NCI-H2171 (cell line): ENCODE results near the gene LRCH1.

ENCODE experiments used
- DNase-seq: peaks from one replicate; lab custom pipeline; 2025; lab: John Stamatoyannopoulos, UW

LRCH1 gene

GRCh38 chr13:46615888-46616531 is 63.0 kb downstream of the LRCH1 start:
- DNase-seq: no peak

GRCh38 chr13:46617229-46617721 is 64.3 kb downstream of the LRCH1 start:
- no peak for DNase-seq

- no peak for DNase-seq
Observed at GRCh38 chr13:46617885-46618284, 64.9 kb downstream of the LRCH1 start.

- DNase-seq: no peak
Observed at GRCh38 chr13:46618694-46619254, 65.8 kb downstream of the LRCH1 start.

- no peak for DNase-seq
Observed at GRCh38 chr13:46620029-46620428, 67.1 kb downstream of the LRCH1 start.

GRCh38 chr13:46620471-46620870 is 67.5 kb downstream of the LRCH1 start:
- no peak for DNase-seq

- DNase-seq: no peak
Observed at GRCh38 chr13:46621133-46621532, 68.2 kb downstream of the LRCH1 start.

GRCh38 chr13:46621792-46622629 is 69.0 kb downstream of the LRCH1 start:
- no peak for DNase-seq

- peak; percentile 80 for DNase-seq
Observed at GRCh38 chr13:46622630-46623256, 69.8 kb downstream of the LRCH1 start.

- DNase-seq: no peak
Observed at GRCh38 chr13:46624353-46624752, 71.4 kb downstream of the LRCH1 start.

GRCh38 chr13:46624821-46625220 is 71.9 kb downstream of the LRCH1 start:
- no peak for DNase-seq

GRCh38 chr13:46627462-46627861 is 74.5 kb downstream of the LRCH1 start:
- no peak for DNase-seq

GRCh38 chr13:46628622-46629365 is 75.8 kb downstream of the LRCH1 start:
- DNase-seq: no peak

GRCh38 chr13:46629811-46630413 is 76.9 kb downstream of the LRCH1 start:
- DNase-seq: no peak

- no peak for DNase-seq
Observed at GRCh38 chr13:46630431-46631178, 77.6 kb downstream of the LRCH1 start.

- DNase-seq: no peak
Observed at GRCh38 chr13:46631179-46631542, 78.2 kb downstream of the LRCH1 start.

- DNase-seq: no peak
Observed at GRCh38 chr13:46632176-46632575, 79.2 kb downstream of the LRCH1 start.

- DNase-seq: no peak
Observed at GRCh38 chr13:46633416-46633815, 80.4 kb downstream of the LRCH1 start.

GRCh38 chr13:46636451-46636850 is 83.5 kb downstream of the LRCH1 start:
- DNase-seq: no peak

- no peak for DNase-seq
Observed at GRCh38 chr13:46637213-46637612, 84.2 kb downstream of the LRCH1 start.

GRCh38 chr13:46638262-46638661 is 85.3 kb downstream of the LRCH1 start:
- no peak for DNase-seq
